Left lobe of liver (tissue), 2 donors: ENCODE results near the gene AKAP13. TPM values are rescaled to one million over a fixed set of nuclear protein-coding genes. Genes with fewer than 3 reads are reported as not detected.

Experiments
- ATAC-seq: fragments of 200-7000 bp; cut with Tn5 transposase; one replicate; pipeline ENCODE4 v1.9.1; 2020; ENCODE audit warnings: mild to moderate bottlenecking, moderate library complexity
- DNase-seq: peaks from one replicate; pipeline ENCODE4 v3.0.0-alpha.2; 2020; ENCODE audit warnings: low spot score
- total RNA-seq: library from RNA; stranded (reverse); gene quantifications from one replicate; pipeline ENCODE4 v1.2.1, GENCODE V29; 2021
- donor health status: DM: no; HTN: no; CAD: no; lungs with moderate emphysema.
- donor health status: DM: no; HTN: yes; CAD: no.

The AKAP13 gene
- total RNA-seq, 1 donor from 2014 or later, result 60.5 TPM

DNA sequence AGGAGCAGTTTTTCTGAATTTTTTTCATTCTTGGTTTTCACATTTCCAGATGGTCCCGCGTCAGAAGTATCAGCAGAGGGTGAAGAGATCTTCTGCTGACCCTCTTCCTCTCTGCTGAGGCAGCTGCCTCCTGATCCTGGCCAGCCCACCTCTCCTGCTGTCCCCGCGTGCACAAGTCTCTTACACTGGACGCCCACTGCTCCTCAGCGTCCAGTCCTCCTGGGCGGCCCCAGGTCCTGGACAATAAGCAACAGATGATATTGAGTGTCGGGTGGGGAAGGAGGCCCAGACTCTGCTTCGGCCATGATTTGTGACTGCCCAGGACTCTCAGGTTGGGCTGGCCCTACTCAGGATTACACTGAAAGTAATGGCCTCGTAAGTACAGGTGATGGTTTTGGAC is 364.2 kb downstream of the AKAP13 start:
- DNase-seq (peak; percentile 38), ATAC-seq (no peak)

DNA sequence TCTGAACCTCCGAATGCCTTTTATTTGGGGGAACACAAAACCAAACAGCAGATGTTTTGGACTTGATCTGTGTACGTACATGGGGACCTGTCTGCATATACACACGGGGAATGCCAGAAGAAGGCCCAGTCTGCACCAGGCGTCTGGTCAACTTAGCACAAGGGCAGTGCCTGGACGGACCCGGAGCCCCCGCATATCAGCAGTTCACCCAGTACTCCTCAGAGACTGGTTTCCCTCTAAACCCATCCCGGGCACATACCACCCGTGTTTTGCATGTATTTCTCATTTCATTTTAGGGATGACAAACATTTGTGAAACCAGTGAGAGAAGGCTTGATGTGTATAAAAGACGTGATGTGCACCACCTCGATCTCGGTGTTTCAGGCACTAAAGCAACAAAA is 364.6 kb downstream of the AKAP13 start:
- peak; percentile 33 for DNase-seq
- ATAC-seq, result no peak

DNA sequence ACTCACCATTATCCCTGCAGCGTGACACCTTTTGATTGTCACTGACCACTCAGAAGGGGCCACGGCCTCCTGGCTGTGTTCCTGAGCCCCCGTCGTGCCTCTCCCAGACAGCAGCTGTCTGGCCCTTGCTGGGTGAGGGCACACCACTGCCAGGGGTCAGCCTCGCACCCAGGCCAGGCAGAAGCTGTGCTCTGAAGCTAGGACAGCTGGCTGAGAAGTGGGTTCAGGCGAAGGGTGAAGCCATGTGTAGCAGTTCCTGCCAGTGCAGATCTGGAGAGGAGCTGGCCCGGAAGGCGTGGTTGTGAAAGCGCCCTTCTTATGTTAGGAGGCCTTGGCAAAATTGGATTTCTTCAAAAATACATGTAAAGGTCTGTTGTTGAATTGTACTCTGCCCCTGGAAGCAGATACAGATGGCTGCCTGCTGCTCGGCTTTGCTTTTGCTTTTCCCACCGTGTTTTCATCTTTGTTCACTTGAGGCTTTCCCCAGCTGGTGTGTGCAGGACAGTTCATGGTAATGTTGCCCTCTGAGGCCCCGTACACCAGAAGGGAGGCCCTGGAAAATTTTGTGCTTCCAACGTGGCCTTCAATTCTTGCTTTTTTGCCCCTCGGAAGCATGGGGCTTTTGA is 365.2 kb downstream of the AKAP13 start:
- DNase-seq (peak; percentile 39), ATAC-seq (no peak)

DNA sequence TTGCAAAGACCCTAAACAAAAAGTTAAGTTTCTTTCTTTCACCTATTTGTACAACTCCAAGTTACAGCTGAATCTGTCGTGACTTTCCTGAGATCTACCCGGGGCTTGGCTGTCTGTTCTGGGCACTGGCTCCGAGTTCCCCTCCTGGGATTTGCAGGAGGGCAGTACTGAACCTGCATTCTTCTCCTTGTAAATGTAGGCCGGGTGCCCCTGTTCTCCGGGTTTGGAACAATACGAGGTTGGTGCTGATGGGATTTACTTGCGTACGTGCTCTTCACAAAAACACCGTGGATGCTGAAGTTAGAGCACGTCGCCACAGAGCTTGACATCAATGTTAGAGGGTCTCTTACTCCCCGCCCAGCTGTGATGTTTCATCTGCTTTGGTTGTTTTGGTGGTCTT is 366.2 kb downstream of the AKAP13 start:
- ATAC-seq, result no peak
- DNase-seq, result peak; percentile 30

DNA sequence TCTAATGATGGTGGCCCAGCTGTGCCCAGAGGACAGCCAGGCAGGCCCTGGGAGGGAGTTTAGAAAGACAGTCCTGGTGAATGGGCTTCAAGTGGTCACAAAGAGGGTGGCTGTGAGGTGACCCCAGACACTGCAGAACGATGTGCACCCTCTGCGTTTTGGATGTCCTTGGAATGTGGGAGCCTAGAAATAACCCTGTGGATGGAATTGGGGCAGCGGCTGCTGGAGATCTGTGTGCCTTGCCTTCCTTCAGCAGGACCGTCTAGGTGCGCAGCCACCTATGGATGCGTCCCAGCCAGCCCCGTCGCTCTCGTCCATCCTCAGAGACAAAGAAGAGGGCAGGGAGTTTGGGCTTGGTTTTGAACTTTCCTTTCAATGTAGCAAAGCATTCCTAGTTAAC is 367.8 kb downstream of the AKAP13 start:
- peak; percentile 37 for DNase-seq
- no peak for ATAC-seq

DNA sequence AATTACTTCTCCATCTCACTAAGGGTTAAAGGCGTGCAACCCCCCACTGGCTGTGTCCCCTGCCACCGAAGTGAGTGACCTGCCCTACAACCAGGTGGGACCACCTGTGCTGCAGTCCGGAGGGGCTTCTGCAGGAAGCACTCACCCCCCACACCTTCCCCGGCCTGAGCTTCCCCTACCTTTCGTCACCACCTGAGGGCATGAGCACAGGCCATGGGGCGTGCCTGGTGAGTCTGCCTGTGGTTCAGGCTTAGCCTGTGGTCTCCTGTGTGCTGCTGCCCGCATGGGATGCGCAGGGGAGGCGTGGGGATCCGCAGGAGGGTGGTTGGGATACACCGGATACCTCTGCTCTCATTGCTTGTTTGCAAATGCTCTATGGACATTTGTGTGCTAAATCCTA is 368.3 kb downstream of the AKAP13 start:
- DNase-seq (peak; percentile 46), ATAC-seq (peak; percentile 9)

DNA sequence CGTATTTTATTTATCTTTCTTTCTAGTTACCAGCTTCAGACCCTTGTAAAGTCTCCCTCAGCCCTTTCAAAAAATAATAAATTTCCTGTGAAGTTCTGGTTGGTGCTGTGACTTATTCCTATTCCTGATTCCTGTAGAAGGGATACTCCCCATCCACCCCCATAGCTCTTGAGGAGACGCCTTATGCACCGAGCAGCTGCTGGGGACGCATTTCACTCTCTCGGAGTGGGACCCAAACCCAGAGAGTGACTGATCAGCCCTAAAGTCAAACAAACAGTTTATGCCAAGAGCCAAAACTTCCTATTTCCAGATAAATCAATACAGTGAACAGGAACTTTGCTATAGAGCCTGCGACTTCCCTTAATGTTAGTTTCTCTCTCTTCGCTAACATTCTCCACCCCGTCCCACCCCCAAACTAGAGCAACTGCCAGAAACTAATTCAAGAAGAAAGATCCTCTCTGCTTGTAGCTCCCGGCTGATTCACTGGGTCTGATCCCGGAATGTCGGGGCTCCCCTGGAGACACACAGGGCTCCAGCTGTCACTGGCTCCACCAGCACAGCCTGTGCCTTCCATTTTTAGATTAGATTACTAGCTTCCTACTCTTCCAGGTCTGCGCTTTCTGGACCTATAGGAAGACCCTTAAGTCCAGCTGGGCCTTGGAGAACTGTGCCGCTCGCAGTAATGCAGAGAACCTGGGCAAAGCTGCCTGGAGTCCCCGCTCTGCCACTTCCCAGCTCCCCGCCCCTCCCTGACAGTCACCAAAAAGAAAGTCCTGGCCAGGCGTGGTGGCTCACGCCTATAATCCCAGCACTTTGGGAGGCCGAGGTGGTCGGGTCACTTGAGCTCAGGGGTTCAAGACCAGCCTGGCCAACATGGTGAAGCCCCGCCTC is 369.1 kb downstream of the AKAP13 start:
- DNase-seq (peak; percentile 42), ATAC-seq (no peak)

DNA sequence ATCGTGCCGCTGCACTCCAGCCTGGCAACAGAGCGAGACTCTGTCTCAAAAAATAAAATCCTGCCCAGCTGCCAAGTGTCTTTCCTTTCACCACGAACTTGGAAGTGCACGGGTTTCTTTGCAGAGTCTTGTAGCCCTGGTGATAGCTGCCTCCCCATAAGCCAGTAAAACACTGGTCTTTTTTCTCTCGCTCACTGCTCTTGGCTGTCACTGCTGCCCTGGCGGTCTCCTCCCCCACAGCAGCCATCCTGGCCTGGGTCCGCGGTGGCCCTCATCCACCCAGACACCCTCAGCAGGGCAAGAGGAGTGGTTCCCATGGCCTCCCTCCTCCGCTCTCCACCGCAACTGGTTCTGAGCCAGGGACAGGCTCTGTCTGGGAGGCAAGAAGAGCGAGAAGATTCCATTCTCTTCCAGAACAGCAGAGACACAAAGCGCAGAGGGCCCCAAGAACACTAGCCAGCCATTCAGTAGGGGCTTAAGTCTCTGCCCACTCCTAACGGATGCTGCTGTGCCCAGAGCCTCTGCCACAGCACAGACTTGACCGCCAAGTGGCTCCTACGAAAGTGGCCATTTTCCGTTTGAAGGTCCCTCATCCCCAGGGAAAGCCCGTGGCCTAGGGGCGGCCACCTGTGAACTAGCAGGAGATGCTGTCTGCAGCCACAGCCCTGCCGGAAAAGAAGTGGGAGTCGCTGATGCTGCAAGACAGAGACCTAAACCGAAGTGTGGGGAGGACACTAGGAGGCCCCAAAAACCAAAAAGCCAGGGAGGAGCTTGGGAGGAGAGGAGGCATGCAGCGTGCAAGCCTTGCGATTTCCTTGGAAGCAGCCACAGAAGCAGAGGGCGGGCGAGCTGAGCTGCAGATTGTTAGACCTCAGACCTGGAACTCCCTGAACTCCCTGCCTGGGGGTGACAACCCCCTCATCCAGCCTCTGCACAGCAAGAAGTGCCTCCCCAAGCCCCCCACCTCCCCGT is 370.2 kb downstream of the AKAP13 start:
- ATAC-seq, result peak; percentile 3
- DNase-seq, result peak; percentile 51

DNA sequence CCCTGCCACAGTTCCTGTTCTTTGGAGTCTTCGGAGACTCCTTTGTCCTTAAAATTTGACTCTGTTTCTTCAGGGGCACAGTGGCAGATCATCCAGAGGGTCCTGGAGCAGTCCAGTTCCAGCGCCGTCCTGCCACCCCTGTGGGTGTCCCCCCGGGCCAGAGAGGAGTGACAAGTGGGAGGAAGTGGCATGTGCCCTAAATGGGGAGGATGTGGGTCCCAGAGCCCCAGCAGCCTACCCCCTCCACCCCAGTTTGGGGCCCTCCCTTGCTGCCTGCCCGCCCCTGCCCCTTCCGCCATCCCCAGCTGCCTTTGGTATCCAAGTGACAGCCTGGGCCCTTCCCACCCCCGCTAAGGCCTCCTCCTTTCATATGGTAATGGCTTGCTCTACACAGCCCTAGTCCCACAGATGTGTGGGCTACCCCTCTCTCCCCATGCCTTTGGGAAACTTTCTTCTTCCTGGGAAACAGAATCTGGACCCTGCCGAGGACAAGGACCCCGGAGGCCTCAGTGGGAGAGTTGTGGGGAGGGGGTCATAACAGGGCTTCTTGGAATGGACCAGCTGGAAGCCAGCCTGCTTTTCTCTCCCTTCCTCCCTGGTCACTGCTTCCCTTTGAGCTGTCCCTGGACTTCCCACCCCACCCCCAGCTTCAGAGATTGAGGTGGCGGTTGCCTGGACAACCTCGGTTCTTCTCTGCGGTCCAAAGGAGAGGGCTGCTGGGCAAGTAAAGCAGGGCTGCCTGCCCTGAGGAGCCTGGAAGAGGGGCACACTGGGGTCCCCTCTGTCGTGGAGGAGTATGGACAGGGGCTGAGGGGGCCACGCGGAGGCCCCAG is 371.1 kb downstream of the AKAP13 start:
- DNase-seq, result peak; percentile 45

DNA sequence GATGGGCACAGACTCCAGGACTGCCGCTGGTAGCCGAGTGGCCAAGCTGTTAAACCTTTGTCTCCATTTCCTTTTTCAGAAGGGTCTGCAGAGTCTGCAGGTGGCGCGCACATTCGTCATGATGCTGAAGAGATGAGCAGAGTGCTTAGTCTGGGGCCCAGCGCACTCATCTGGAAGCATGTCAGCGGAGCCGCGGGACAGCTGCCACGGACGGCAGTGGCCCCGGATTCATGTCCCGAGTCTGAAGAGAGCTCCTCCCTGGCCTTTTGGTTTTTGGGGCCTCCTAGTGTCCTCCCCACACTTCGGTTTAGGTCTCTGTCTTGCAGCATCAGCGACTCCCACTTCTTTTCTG is 371.7 kb downstream of the AKAP13 start:
- no peak for ATAC-seq
- peak; percentile 42 for DNase-seq

More for the DNA sequence above, 371.1 kb downstream of the AKAP13 start:
- no peak for ATAC-seq

DNA sequence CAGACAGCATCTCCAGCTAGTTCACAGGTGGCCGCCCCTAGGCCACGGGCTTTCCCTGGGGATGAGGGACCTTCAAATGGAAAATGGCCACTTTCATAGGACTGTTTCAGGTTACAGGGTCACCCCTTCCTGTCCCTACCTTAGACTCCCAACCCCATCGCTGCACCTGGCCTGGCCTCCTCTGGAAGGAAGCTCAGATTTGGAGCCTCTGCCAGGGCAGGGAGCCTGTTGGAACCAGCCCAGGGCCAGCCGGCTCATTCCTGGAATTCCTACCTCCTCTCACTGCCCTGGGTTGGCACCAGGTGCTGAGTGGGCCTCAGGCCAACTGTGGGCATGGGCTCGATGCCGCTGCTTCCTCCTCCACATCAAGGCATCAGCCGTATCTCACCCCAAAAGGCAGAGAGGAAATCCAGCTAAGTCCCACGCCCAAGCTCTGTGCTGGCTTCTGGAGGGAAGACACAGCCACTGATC is 372.1 kb downstream of the AKAP13 start:
- ATAC-seq (peak; percentile 79), DNase-seq (peak; percentile 86)

DNA sequence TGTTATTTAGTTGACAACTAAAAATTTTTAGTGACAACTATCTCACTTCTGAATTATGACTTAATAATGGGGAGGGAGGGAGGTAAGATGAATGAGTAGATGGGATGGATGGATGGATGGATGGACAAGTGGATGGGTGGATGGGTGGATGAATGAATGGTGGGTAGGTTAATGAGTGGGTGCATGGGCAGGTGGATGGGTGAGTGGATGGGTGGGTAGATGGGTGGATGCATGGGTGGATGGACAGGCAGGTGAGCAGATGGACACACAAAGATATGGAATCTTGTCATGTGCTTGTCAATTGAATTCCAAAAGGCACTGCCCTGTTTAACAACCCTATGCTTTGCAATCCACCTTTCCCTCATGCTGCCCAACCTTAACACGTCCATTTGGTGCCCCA is 372.9 kb downstream of the AKAP13 start:
- ATAC-seq, result no peak
- DNase-seq, result peak; percentile 10

DNA sequence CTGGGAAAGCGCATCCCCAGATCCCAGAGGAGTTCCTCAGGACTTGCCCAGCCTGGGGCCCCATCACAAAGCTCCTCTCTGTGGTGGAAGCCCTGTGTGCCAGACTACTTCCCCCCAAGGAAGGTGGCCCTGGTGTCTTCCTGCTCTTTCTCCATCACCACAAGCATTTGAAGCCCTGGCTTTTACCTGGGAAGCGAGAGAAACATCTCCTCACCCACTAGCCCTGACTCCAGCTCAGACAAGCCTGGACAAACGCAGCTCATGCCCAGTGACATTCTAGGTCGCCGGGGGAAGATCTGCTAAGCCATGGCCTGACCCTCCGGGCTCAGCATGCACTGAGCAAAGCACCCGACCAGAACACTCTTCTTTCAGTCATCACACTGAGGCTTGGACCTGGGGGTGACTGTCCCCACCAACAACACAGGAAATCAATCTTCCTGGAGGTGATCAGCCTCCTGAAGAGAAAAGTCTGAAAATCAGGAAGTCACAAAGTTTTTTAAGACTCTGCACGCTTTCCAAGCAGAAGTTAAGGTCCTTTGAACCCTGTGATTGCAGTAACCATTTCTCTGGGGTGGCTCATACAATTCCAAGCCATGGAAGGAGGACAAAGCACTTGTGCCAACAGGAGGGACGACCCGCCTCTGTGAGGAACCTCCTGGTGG is 373.5 kb downstream of the AKAP13 start:
- ATAC-seq (no peak), DNase-seq (peak; percentile 39)

DNA sequence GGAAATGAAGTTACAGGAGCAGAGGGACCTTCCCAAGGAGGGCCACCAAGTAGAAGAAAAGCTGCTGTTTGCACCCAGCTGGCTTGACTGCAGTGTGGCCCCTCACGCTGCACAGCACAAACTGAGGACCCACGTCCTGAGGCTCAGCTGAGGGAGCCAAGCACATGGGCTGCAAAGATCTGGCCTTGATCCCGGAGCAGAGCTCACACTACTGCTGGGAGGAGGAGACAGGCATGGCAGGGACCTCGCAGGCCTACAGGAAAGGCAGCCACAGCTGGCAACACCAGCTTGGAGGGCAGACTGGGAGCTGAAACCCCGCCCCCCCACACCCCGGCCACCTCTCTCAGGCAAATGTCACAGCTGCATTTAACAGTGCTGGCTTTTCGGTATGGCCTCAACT is 374.6 kb downstream of the AKAP13 start:
- DNase-seq, result peak; percentile 48

DNA sequence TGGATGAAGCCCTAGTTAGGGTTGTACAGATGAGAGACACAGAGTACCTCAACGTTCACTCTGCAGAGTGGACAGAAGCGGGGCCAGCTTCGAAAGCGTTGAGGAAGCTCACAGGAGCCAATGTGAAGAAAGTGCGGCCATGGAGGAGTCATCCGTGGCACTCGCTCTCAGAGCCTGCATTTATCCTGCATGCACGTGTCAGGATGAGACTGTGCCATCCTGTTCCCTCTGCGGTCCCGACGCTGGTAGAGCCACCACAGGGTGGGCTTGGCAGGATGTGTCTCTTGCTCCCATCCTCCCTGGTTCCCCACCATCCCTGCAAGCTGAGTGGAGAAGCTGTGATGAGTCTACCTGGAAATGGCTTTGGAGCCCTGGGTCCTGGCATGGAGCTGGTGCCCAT is 375.1 kb downstream of the AKAP13 start:
- DNase-seq, result no peak
- ATAC-seq, result no peak

More for the DNA sequence above, 374.6 kb downstream of the AKAP13 start:
- ATAC-seq, result peak; percentile 8

DNA sequence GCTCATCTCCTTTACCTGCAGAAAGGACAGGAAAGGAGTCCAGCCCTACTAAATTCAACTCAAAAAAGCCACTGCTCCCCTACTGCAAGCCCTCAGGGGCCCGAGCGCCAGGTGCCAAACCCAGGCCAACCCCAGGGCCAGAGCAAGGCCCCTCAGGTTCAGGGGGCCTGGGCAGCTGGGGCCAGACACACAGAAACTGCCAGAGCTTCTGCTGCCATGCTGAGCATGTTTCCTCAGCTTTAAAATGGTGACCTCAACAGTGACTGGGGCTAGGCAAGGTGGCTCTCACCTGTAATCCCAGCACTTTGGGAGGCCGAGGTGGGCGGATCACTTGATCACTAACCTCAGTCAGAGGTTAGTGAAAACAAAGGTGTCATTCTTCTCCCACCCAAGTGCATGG is 375.5 kb downstream of the AKAP13 start:
- ATAC-seq, result no peak
- DNase-seq, result peak; percentile 31

DNA sequence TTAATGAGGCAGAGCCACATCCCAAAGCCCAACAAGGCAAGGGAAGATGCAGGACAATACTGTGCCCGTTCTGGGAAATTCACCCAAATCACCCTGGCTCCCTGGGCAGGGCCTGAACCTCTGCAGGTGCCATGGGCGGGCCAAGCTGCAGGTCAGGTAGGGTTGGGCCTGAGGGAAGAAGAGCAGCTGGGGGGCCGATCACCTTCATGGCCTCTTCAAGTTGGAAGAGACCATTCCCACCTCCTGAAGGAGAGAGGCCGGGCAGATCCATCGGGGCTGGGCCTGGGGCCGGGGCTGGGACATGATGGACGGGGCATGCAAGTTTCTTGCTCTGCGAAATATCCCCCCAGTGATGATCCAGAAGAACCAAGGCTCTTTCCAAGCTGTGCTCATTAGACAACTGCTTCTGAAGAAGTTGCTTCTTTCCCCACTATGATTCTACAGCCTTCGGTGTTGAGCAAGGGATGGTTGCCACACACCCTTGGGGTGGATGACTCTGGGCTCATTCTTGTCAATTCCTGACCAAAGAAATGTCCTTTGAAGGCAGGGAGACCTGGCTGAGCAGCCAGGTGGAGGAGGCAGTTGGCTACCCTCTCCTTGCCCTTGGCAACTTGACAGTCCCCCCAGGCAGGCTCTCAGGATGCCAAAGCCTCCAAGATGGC is 376.1 kb downstream of the AKAP13 start:
- DNase-seq, result peak; percentile 44
- no peak for ATAC-seq

DNA sequence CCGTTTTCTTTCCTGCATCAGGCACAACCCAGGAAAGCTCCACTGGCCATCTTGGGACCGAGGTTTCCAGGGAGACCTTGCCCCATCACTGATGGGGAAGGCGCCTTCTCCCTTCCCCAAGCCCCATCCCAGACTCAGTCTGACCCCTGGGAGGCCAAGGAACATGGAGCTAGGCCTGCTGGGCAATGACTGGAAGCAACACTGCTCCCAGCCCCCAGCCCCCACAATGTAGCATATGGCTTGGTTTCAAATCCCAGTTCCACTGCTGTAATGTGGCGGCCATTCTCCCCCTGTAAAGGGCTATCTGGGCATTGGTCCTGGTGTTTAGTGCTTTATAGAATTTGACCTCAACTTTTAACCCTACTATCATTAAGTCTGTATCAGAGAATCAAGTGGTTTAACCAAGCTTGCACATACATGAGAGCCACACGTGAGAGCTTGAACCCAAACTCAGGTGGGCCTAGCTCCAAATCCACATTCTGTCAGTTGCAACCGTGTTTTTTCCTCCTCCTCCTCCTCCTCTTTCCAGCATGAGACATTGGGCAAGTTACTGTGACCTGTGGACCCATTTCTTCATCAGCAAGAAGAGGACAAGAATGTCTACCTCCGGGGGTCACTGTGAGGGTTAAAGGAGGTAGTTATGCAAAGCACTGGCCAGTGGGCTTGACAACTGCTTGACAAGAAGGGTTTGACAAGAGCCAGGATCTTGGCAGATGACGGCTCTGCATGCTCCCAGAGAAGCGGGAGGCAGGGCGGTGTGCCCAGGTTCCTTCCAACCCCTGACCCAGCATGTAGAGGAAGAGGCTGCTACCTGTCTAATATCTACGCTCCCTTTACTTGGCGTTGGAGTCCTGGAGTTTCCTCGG is 376.9 kb downstream of the AKAP13 start:
- ATAC-seq (no peak), DNase-seq (no peak)
